Spleen (tissue), 11 donors: Measurements from ENCODE around the gene RXYLT1. TPM values are rescaled to one million over a fixed set of nuclear protein-coding genes. Genes with fewer than 3 reads are reported as not detected.

Source experiments
- DNase-seq: peaks from one replicate; pipeline ENCODE4 v3.0.0-alpha.2; 2020
- H3K27ac ChIP-seq, 8 donors: fragments of 200-600 bp; sonication (generic) in 7 of 8; 1 replicate in 4 of 8; 2 replicates in 4 of 8; pipeline versions ENCODE4 v1.5.0 to v1.8.0; 2016 to 2021; ENCODE audit warnings: inconsistent platforms in 4 of 8, mild to moderate bottlenecking in 4 of 8, moderate library complexity in 1 of 8
- H3K27me3 ChIP-seq, 7 donors: fragments of 200-600 bp; sonication (generic) in 6 of 7; replicated peaks in 1 of 7; 1 replicate in 4 of 7; 2 replicates in 3 of 7; pipeline versions ENCODE4 v1.5.0 to v1.8.0; 2016 to 2021; ENCODE audit warnings: inconsistent platforms in 3 of 7, mild to moderate bottlenecking in 1 of 7
- H3K36me3 ChIP-seq, 6 donors: fragments of 200-600 bp; sonication (generic) in 5 of 6; 1 replicate in 4 of 6; 2 replicates in 2 of 6; pipeline versions ENCODE4 v1.5.0 to v1.8.0; 2016 to 2021; ENCODE audit warnings: inconsistent platforms in 2 of 6
- H3K4me1 ChIP-seq, 6 donors: fragments of 200-600 bp; sonication (generic) in 5 of 6; 1 replicate in 3 of 6; 2 replicates in 3 of 6; pipeline versions ENCODE4 v1.5.0 to v1.8.0; 2016 to 2021; ENCODE audit warnings: inconsistent platforms in 3 of 6
- H3K4me3 ChIP-seq, 8 donors: fragments of 200-600 bp; sonication (generic) in 7 of 8; 1 replicate in 4 of 8; 2 replicates in 4 of 8; pipeline versions ENCODE4 v1.5.0 to v1.8.0; 2016 to 2021; ENCODE audit warnings: inconsistent platforms in 4 of 8, mild to moderate bottlenecking in 4 of 8, moderate library complexity in 2 of 8
- H3K9me3 ChIP-seq, 8 donors: fragments of 200-600 bp; sonication (generic) in 7 of 8; 1 replicate in 4 of 8; 2 replicates in 4 of 8; pipeline versions ENCODE4 v1.5.0 to v1.8.0; 2016 to 2021; ENCODE audit warnings: inconsistent platforms in 4 of 8
- POLR2A ChIP-seq, 3 donors: fragments of 450-650 bp; IDR thresholded peaks; one replicate each; pipeline ENCODE4 v1.5.1; 2017; ENCODE audit warnings: antibody characterized with exemption in 3 of 3, mild to moderate bottlenecking in 1 of 3
- POLR2AphosphoS5 ChIP-seq, 3 donors: sonication (generic); formaldehyde crosslinking; IDR thresholded peaks; one replicate each; pipeline ENCODE4 v1.5.1; 2017; ENCODE audit warnings: antibody characterized with exemption in 3 of 3
- WGBS, 5 donors: extraction: QIAGEN DNeasy Blood & Tissue Kit in 3 of 5; methylation state at CpG; one replicate each; pipeline versions ENCODE4 v1.1.5 to v1.1.7; 2013 to 2018; 5-methylcytosine and 5-hydroxymethylcytosine counted together
- intact Hi-C: fragments of 100-400 bp; cut with DNase I; formaldehyde crosslinking; loops from one replicate; pipeline ENCODE4 v1.15.0; 2023; ENCODE audit warnings: low total_unique reads
- polyA plus RNA-seq, 3 donors: library from polyadenylated mRNA; stranded (reverse); fragments of 200-250 nt; gene quantifications; one replicate each; pipeline ENCODE4 v1.2.1, GENCODE V29; 2013
- total RNA-seq, 7 donors: library from RNA; depleted of rRNA in 3 of 7; stranded (reverse); fragments of >200 nt in 3 of 7; fragmentation: NEBNext Ultra II Directional in 4 of 7; extraction: Animal tissue kit (Norgen Biotek cat#: 25700) in 4 of 7; gene quantifications; one replicate each; pipeline versions ENCODE4 v1.1.0 to v1.2.1, GENCODE V29; 2016 to 2021
- TF ChIP-seq, protein P1 (sequence below), 11 experiments: fragments of 200-600 bp in 7 of 11; fragments of 450-650 bp in 4 of 11; sonication (generic) in 4 of 11; IDR thresholded peaks in 8 of 11; conservative IDR thresholded peaks in 3 of 11; 1 replicate in 7 of 11; 2 replicates in 4 of 11; pipeline versions ENCODE4 v1.4.0 to v1.8.0; 2016 to 2021; ENCODE audit warnings: antibody characterized with exemption in 11 of 11, inconsistent platforms in 4 of 11, mild to moderate bottlenecking in 1 of 11
- donor health status: healthy with polysubstance abuse.
- donor health status: DM: no; HTN: no; CAD: no; lungs with moderate emphysema.
- donor health status: DM: no; HTN: no; CAD: no.
- donor health status: Bipolar disorder and iron deficiency.
- donor health status: healthy.
- donor health status: DM: no; HTN: no; CAD: no.
- donor health status: DM: yes; HTN: yes; CAD: no.

RXYLT1 gene
- total and polyA plus RNA-seq, 10 donors = 9.2 to 23.0 (median 15.9) TPM

DNA sequence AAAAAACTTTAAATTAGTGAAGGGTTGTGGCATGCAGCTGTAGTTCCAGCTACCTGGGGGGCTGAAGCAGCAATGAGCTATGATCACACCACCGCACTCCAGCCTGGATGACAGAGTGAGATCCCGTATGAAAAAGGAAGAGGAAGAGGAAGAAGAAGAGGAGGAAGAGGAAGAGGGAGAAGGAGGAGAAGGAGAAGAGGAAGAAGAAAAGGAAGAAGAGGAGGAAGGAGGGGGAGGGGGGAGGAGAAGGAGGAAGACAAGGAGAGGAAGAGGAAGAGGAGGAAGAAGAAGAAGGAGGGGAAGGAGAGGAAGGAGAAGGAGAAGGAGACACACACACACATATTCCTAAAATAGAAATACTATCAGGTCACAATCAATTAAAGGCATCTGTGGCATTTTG, 32.0 kb downstream of the RXYLT1 start:
- WGBS, 5 donors = 55 to 79% (median 59%) methylated on average over 2 of the region's 2 CpGs
- no peak for DNase-seq
- H3K27ac ChIP-seq = no peak overlapping the region
- H3K36me3 ChIP-seq = peaks cover 5 to 31% (median 14%) of the 10 kb centered on the region in 6 donors
- intact Hi-C loops = no loop called here
- peaks cover 0 to 10% (median 2%) of the 10 kb centered on the region in 6 donors for H3K4me1 ChIP-seq
- H3K9me3 ChIP-seq = no peaks in the 10 kb centered on the region
- no peak for TF ChIP-seq POLR2AphosphoS5 (IDR thresholded peaks at IDR 0.05)
- TF ChIP-seq, protein P1, sequence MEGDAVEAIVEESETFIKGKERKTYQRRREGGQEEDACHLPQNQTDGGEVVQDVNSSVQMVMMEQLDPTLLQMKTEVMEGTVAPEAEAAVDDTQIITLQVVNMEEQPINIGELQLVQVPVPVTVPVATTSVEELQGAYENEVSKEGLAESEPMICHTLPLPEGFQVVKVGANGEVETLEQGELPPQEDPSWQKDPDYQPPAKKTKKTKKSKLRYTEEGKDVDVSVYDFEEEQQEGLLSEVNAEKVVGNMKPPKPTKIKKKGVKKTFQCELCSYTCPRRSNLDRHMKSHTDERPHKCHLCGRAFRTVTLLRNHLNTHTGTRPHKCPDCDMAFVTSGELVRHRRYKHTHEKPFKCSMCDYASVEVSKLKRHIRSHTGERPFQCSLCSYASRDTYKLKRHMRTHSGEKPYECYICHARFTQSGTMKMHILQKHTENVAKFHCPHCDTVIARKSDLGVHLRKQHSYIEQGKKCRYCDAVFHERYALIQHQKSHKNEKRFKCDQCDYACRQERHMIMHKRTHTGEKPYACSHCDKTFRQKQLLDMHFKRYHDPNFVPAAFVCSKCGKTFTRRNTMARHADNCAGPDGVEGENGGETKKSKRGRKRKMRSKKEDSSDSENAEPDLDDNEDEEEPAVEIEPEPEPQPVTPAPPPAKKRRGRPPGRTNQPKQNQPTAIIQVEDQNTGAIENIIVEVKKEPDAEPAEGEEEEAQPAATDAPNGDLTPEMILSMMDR (IDR thresholded peaks at IDR 0.05 in 8 of 11, conservative IDR thresholded peaks at IDR 0.05 in 3 of 11) = no peak
- no peak for TF ChIP-seq POLR2A (IDR thresholded peaks at IDR 0.05)
- H3K4me3 ChIP-seq = no peak overlapping the region
- H3K27me3 ChIP-seq = no peaks in the 10 kb centered on the region

DNA sequence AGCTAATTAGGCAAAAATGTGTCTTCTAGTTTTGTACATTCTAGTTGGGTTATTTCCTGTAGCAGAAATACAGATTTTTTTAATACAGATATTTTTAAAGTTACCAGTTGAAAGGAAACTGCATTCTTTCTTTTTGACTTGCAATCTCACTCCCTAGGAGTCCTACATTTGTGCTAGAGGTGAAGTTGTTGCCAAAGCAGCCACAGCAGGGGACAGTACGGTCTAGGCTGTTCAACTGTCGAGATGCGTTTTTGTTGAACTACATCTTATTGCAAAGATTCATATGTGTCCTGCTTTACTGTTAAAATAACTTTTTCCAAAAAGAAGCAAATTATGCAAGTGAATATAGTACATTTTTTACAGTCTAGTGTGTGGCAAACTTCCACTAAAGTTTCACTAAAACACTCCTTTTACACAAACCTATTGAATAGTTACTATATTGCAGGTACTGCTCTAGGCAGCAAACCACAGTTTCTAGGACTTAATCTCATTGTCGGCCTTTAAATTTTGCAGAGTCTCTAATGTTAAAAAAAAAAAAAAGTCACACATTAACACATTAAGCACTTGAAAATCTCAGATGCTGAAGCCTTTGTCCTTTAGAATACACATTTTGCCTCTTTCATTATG, 34.5 kb downstream of the RXYLT1 start:
- intact Hi-C loops = no loop called here
- H3K36me3 ChIP-seq = peaks cover 0 to 6% (median 2%) of the 10 kb centered on the region in 6 donors
- TF ChIP-seq POLR2A (IDR thresholded peaks at IDR 0.05) (no peak), POLR2AphosphoS5 (IDR thresholded peaks at IDR 0.05) (no peak)
- TF ChIP-seq, protein P1 (IDR thresholded peaks at IDR 0.05 in 8 of 11, conservative IDR thresholded peaks at IDR 0.05 in 3 of 11) = no peak
- no peak overlapping the region for H3K4me3 ChIP-seq
- peaks cover 0 to 10% (median 2%) of the 10 kb centered on the region in 6 donors for H3K4me1 ChIP-seq
- peaks cover 0 to 12% (median 11%) of the 10 kb centered on the region in 8 donors for H3K9me3 ChIP-seq
- 65 to 76% (median 67%) methylated on average over 4 of the region's 4 CpGs for WGBS, 5 donors
- no peak overlapping the region for H3K27ac ChIP-seq
- DNase-seq = no peak
- no peaks in the 10 kb centered on the region for H3K27me3 ChIP-seq

DNA sequence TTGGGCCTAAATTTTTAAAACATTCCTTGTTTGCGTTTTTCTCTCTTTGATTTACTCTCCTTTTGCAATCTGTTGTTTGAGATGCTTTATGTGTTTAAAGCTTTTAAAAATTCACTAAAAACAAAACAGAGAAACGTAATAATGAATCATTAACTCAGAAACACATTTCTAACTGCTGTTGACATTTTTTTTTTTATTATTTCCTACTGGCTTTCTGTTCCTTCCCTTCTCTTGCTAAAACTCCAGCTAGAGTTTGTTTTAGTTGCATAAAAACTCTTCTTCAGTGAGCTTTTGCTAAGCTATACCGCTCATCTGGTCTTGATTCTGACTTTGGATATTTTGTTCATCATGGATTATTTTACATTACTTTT, 35.8 kb downstream of the RXYLT1 start:
- Histone ChIP-seq H3K4me3 (no peak overlapping the region), H3K9me3 (peaks cover 0 to 19% (median 13%) of the 10 kb centered on the region in 8 donors), H3K27ac (no peak overlapping the region), H3K27me3 (no peaks in the 10 kb centered on the region), H3K36me3 (no peaks in the 10 kb centered on the region), H3K4me1 (peaks cover 0 to 10% (median 2%) of the 10 kb centered on the region in 6 donors)
- WGBS, 5 donors = 77 to 93% (median 86%) methylated on average over 3 of the region's 3 CpGs
- intact Hi-C loops = no loop called here
- no peak for TF ChIP-seq POLR2AphosphoS5 (IDR thresholded peaks at IDR 0.05)
- TF ChIP-seq POLR2A (IDR thresholded peaks at IDR 0.05) = no peak
- TF ChIP-seq, protein P1 (IDR thresholded peaks at IDR 0.05 in 8 of 11, conservative IDR thresholded peaks at IDR 0.05 in 3 of 11) = no peak
- DNase-seq = no peak

DNA sequence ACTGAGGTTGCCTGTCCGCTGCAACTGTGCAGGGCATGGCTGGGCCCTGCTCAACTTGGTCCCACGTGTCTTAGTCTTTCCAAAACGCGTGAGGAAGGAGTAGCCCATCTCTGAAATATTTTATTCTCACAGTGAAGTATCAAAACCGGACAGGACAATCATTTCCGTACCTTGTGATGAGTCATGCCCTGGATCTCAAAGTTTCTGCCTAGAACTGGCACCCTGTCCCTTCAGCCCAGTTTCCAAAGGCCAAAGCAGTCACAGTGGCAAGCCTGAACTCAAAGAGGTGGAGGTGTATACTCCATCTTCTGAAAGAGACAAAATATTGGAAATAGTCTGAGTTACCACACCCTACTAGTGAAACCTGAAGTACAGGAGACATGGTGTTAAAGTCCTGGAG, 36.3 kb downstream of the RXYLT1 start:
- H3K27me3 ChIP-seq = peaks cover 0 to under 1% (median 0%) of the 10 kb centered on the region in 7 donors
- no peak for DNase-seq
- peaks cover 0 to 19% (median 13%) of the 10 kb centered on the region in 8 donors for H3K9me3 ChIP-seq
- H3K4me3 ChIP-seq = no peak overlapping the region
- 74 to 94% (median 86%) methylated on average over 6 of the region's 6 CpGs for WGBS, 5 donors
- no peaks in the 10 kb centered on the region for H3K36me3 ChIP-seq
- no peak overlapping the region for H3K27ac ChIP-seq
- TF ChIP-seq POLR2A (IDR thresholded peaks at IDR 0.05) = no peak
- H3K4me1 ChIP-seq = peaks cover 0 to 10% (median 2%) of the 10 kb centered on the region in 6 donors
- intact Hi-C loops = no loop called here
